Activated T-helper 1 cell treated with Interleukin-2 at 50 U/mL for 16 hours (primary cell): ENCODE results near the gene ADGRD1.
"Not testable (repeated sequence)": the region's sequence is repeated elsewhere in the genome, so short reads cannot be mapped to it uniquely, and the experiment has no call there.

Experiments
- DNase-seq: peaks from one replicate; pipeline ENCODE4 v3.0.0-alpha.2; 2020; ENCODE audit warnings: low read depth

The ADGRD1 gene

DNA sequence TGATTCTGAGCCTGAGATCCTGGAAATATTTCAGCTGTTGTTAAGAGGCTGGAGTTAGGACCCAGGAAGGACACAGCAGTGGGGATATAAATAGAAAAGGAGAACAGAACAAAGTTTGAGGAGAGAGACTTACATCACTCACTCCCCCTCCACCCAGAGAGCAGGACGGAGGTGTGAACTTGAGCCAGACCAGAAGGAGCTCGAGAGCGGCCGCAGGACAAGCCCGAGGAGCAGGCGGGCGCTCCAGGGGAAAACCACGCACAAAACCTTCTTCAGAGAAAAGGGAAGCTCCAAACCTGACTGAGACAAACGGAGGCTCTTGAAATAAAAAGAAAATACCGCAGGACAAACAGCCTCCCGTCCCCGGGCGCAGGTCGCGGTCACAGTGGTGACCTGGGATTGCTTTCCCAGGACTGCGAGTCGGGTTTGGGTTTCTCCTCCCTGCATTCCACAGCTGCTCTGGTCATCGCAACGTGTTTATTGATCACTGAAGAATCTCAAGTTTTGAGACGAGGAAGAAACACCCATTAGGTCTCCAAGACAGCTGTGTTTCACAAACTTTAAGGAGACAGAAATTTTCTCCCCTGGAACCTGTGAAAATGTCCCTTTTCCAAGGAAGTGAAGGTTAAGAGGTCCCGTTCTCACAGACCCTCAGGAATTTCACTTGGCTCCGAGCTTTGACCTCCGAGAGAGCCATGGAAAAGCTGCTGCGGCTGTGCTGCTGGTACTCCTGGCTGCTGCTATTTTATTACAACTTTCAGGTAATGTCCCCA is at the start of gene ADGRD1:
Gene ADGRD1, plus strand, starts transcription at position 137 of the 773 bp plus-strand sequence. Its CDS starts 559 bp downstream, at position 696.
- DNase-seq: no peak

DNA sequence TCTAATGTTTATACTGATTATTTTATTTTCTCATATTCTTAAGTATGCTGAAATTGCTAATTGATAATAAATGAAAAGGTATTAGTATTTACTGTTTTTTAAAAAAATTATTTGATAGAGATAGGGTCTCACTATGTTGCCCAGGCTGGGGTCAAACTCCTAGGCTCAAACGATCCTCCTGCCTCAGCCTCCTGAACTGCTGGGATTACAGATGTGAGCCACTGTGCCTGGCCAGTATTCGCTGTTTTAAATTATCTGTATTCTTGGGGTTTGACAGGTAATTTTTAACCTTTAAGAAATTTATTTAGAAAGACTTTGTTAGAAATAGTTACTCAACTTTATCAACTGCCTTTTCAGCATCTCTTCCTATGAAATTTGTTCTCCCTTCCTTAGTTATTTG is 49.6 kb upstream of the ADGRD1 start:
- DNase-seq: no peak

DNA sequence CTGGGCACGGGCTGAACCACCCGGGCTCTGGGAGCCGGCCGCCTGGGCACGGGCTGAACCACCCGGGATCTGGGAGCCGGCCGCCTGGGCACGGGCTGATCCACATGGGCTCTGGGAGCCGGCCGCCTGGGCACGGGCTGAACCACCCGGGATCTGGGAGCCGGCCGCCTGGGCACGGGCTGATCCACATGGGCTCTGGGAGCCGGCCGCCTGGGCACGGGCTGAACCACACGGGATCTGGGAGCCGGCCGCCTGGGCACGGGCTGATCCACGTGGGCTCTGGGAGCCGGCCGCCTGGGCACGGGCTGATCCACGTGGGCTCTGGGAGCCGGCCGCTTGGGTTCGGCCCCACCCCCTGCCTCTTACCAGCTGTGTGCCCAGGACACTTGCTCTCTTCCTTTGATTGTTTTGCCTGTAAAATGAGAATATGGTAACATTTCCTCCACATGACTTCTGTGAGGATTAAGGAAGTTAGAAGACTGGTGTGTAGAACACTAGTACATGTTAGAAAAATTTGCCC is 48.7 kb upstream of the ADGRD1 start:
- not testable (repeated sequence) for DNase-seq

DNA sequence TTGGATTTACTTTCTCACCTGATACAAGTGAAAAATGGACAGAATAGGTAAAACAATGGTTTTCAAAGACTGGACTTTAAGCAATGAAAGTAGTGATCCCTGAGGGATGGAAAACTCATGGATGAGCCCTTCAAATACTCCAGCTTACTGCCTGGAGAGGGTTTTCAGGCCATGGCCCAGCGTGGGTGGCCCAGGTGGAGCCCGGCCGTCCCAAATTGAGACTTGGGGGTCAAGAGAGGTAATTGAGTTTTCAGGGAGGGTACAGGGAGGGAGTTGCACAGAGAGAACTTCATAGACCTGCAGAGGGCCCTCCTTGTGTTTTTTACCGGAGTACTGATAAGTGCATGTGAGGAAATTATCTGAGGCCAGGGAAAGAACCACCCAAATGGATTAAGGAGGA is 44.6 kb upstream of the ADGRD1 start:
- no peak for DNase-seq

DNA sequence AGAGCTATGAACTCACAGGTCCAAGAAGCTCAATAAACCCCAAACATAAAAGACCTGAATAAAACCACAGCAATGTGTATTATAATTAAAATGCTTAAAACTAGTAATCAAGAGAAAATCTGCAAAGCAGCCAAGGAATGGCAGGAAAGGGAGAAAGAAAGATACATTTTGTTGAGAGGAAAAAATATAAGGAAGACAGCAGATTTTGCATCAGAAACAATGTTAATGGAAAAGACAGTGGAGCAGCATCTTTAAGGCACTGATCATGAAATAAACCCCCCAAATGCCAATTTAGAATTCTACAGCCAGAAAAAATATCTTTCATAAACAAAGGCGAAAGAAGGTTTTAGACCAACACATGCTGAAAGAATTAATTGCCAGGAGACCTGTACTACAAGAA is 42.5 kb upstream of the ADGRD1 start:
- no peak for DNase-seq

DNA sequence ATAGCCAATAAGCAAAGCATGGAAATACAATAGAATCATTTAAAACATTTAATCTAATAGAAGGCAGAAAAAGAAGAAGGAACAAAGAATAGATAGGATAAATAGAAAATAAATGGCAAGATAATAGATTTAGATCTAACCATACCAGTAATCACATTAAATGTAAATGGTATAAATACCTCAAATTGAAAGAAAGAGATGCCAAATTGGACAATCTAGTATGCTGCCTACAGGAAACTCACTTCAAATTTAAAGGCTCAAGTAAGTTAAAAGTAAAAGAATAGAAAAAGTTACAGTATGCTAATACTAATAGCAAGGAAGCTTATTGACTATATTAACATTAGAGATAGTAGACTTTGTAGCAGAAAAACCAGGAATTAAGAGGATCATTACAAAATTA is 41.8 kb upstream of the ADGRD1 start:
- DNase-seq: no peak

DNA sequence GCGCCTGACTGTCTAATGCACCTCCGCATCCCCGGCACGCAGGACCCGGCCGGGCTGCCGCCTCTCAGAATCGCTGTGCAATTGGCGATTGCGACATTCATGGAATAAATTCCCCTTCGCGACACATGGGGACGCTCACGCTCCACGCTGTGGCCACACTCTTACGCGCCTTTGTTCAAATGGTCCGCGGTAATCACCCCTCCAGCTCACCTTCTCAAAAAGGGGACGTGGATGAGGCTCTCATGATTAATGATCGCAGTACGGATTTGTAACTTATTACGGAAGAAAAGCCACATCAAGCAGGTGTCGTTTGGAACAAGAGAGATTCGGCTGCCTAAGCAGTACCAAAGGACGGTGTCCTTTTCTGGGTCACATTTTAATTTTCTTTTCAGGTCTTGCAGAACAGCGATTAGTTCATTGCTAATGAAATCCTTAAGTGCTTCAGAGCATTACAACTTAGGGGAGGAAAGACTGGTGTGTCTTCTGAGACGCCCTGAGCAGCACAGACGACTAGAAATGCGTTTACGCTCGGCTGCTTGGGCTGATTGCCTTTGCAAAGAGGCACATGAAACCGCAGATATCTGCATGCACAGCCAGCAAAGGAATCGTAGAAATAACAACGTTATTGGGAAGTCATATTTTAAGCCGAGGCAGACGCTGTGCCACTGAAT is 37.3 kb upstream of the ADGRD1 start:
- DNase-seq: no peak

DNA sequence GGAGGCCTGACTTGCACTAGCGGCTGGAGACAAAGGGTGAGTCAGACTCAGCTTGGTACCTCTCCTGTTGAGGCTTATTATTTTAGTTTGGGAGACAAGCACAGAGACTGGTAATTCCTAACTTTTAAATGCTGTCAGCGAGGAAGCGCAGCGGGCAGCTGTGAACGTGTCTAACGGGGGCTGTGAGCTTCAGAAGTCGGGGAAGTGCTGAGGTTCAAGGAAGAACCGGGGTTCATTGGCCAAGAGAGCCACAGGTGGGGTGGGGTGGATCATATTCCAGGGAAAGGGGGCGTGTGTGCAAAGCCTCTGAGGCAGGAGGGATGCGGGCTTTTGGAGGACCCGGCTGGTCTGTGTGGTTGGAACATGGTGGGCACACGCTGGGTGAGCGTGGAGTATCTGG is 36.1 kb upstream of the ADGRD1 start:
- no peak for DNase-seq

DNA sequence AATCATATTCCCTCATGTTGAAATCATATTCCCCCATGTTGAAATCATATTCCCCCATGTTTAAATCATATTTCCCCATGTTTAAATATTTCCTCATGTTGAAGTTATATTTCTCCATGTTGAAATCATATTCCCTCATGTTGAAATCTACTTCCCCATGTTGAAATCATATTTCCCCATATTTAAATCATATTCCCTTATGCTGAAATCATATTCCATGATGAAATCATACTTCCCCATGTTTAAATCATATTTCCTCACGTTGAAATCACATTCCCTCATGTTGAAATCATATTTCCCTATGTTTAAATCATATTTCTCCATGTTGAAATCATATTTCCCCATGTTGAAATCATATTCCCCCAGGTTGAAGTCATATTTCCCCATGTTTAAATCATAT is 34.6 kb upstream of the ADGRD1 start:
- no peak for DNase-seq

DNA sequence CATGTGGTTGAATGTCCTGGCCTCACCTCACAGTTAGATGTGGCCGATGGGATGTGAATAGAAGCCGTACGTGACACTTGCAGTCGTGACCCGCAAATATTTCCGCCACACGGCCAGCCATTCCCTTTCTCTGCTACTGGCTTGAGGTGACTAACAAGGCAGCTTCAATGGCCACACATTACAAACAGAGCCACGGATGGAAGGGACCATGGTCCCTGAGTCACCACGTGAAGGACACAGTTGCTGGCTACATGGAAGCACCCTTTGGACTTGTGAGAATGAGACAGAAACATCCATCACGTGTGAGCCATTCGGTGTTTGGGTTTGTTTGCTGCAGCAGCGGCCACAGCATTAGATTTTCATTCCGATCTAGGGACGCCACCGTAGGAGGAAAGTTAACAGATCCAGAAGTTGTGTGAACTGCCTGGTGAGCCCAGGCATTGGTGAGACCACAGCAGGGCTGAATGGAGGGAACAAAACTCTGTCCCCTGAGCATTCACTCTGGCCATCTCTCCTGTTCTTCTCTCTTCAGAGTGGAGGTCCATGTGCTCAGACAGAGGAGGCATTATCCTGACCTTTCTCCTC is 33.5 kb upstream of the ADGRD1 start:
- DNase-seq: no peak

DNA sequence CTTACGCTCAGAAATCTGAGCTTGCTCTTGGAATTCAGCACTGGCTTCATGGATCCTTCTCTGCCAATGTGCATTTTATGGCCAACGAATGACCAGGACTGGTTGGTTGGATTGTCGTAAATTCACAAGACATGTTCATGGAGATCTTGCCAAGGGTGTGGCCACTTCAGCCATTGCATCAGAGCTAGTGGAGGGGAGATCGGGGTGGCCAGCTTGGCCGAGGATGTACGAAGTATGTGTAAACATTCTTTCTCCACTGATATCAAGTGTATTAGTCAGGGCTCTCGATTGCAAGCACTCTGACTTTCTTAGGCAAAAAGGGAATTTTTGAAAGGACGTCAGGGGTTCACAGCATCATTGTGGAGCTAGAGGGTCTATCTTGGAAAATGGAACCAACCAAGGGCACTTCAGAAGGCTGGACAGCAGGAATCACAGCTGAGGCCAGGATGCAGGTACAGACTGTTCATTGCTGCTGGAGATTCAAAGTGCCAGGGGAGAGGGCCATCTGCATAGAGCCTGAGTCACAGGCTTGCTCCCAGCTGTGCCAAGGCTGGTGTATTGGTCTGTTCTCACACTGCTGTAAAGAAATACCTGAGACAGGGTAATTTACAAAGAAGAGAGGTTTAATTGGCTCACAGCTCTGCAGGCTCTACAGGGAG is 32.9 kb upstream of the ADGRD1 start:
- no peak for DNase-seq

DNA sequence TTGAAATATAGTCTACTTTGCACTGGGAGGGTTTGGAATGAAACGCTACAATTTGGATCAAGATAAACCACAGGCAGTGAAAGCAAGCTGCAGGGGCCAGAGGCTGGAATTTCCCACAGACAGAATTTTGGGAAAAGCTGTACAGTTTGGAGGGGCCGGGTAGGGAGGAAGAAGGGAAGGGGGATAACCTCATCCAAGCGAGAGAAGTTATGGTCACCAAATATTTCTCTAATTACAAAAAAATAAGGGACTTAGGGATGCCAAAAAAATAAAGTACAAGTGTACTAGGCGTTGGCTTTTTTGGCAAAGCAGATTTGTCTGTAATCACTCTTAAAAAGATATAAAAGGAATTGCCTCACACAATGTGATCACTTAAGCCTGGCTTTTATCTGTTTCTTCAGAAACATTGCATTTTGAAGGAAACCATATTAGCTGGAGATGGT is 31.2 kb upstream of the ADGRD1 start:
- DNase-seq: no peak

DNA sequence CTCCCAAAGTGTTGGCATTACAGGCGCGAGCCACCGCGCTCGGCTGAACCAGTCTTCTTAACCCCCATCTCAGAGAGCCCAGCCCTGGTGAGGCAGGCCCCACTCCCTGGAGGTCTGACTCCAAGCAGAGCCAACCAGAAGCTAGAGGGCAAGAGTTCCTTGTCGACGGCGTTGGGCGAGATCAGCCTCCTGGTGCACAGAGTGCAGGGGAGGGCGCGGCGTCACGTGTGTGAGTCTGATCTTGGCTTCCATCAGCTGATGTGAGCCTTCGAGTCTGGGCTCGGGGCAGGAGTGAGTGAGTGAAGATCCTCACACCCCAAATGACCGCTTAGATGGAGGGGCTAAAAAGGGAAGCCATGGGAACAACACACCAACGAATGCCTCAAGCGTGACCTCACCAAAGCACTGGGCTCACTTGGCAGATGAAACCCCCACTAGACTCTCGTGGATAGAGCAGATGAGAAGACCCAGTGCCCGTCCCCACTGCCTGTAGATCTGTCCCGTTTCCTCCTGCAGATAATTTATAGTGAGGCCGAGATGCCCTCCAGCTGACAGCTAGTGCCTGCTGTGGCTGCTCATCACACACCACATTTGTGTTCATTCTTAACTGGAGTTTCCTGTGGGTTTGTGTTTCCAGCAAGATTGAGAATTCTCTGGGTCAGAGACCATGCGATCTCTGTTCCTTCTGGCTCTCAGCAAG is 28.6 kb upstream of the ADGRD1 start:
- DNase-seq: no peak

DNA sequence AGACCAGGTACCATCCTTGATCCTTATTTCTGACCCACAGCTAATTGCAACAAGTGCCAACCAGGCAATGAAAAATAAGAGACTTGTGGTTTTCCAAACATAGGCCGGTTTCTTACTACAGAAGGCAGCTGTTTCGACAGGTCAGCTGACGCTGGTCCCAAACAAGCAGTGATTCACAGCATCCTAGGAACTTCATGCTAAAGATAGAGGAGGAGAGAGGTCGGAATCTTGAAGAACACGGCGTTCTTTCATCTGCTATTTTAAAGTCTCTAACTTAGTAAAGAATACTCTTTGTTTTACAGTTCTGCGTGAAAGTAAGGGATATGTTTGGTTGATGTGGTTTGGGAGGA is 28.1 kb upstream of the ADGRD1 start:
- DNase-seq: no peak

DNA sequence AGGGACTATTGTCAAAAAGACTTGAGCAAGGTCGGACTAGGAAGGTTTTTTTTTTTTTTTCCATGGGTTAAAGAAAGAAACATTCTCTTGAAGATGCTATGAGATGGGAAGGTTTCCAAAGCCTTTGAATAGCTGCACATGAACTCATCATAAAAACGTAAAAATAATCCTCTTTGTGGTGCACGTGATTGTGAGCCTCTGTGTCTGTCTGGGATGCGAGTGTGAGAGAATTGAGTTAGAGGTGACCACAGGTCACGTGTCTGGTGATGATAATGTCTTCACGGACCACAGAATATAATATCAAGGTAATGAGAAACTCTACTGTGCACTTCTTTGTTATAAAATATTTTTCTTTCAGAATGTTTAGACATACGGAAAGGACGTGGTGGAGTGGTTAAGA is 24.3 kb upstream of the ADGRD1 start:
- DNase-seq: no peak

DNA sequence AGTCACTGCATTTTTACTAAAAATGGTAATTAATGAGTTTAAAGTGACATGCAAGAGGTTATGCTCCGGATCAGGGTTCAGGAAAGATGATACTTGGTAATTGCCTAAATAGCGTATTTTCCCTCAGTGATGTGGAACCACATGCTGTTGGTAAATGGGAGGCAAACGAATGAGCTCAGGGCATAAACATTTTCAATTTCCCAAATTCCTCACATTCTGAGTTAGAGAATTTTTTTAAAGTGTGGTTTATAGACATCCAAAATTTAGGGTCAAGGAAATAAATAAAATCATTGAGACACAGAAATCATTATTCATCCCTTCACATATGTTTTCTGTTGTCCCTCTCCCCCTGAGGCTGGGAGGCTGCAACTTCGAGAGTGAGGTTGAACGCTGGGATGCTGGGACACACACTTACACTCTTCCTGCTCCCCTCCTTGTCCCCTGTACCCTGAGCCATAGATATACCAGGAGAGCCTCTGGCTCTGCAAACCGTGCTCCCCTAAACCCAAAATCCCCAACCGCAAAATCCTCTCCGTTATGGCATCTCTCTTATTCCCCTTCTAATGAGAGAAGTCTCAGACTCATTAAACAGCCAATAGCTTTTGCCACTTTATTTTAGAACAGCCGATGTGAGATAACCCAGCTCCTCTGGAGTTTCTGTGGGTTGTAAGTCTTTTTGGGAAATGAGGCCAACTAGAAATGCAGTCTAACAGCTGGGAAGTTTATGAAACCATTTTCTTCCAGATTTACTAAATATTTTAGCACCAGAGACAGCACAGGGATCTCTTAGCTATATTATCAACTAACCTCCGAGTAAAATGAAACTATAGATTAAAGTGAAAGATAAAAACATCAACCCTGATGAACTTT is 21.4 kb upstream of the ADGRD1 start:
- no peak for DNase-seq

DNA sequence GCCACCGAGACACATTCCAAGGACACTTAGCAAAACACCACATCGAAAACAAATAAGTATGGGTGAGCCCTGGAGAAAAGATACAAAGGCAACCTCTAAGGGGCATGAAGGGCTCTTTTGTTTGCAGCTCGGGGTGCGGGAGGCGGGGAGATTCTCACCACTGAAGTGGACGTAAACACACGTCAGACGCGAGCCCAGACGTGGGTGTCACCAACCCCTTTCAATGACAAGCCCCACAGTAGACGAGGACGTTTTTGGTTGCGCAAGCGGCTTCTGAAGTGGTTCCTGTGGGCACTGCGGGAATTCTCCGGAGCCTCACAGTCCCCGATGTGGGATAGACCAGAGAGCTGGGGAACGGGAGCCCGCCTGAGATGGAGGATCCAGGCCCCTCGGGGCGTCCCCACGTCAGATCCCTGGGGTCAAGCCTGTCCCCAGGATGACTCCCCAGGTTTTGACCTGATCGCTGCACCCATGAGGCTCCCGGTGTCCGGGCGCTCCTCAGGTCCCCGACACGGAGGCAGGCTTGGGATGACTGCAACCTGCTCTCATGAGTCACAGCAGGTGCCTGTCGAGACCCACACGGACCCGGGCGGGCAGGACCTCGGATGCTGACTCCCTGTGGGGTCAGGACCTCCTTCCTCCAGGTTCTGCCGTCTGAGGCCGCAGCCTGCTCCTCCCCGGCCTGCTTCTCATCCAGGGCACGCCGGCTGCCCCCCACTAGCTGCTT is 20.3 kb upstream of the ADGRD1 start:
- DNase-seq: no peak

DNA sequence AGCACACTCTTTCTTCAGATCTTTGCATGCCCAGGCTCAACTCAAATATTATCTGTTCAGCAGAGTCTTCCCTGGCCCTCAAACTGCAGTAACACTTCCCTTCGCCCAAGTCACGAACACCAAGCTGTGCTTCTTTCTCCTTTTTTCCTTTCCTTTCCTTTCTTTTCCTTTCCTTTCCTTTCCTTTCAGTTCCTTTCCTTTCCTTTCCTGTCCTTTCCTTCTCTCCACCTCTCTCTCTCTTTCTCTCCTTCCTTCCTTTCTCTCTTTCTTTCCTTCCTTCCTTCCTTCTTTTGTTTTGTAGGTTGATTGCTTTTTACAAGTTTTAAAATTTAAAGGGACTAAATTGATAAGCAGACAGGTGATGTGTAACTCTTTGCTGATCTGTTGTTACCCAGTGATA is 19.0 kb upstream of the ADGRD1 start:
- DNase-seq: no peak

DNA sequence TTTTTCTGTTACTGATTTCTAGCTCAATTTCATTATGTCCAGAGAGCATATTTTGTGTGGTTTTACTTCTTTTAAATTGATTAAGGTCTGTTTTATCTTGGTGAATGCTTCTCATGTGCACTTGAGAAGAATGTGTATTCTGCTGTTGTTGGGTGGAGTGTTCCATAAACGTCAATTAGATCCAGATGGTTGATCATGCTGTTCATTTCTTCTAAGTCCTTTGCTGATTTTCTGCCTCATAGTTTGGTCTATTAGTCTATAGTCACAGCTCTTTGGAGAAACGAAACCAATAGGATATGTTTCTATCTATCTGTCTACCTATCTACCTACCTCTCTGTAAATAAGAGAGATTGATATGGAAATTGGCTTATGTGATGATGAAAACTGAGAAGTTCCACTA is 17.1 kb upstream of the ADGRD1 start:
- DNase-seq: no peak

DNA sequence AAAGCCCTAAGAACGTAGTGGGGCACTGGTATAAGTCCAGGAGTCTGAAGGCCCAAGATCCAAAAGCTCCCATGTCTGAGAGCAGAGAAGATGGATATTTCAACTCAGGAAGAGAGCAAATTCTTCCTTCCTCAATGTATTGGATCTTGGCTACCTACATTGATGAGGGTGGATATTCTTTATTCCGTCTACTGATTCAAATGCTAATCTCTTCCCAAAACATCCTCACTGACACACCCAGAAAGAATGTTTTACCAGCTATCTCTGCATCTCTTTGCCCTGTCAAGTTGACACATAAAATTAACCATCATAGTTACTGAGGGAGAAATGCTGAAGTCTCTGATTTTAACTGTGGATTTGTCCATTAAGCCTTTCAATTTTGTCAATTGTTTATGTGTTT is 16.6 kb upstream of the ADGRD1 start:
- no peak for DNase-seq
